Caco-2 (cell line): ENCODE results near the gene PFDN5. TPM values are rescaled to one million over a fixed set of nuclear protein-coding genes. Genes with fewer than 3 reads are reported as not detected.

ENCODE experiments used
- BruUV-seq: library from RNA; stranded (reverse); fragments of 400-500 nt; replicated peaks from 2 replicates; lab custom pipeline; 2021; lab: Mats Ljungman, UMichigan
- CTCF ChIA-PET: fragments of 300-600 bp; sonication (Branson Sonifier 250); formaldehyde crosslinking; loops from one replicate; lab custom pipeline; 2022; ENCODE audit warnings: antibody characterized with exemption; lab: Charles Lee
- POLR2A ChIA-PET: fragments of 300-600 bp; sonication (Branson Sonifier 250); formaldehyde crosslinking; loops from one replicate; lab custom pipeline; 2022; ENCODE audit warnings: antibody characterized with exemption; lab: Charles Lee
- DNase-seq, 2 experiments: peaks; one replicate each; pipeline versions ENCODE4 v3.0.0 to v3.0.0-alpha.2; 2020 to 2022
- H3K27me3 ChIP-seq: replicated peaks from 2 replicates; pipeline ENCODE4 v1.6.0; 2011; ENCODE audit warnings: low read length; ENCODE audit not compliant: control insufficient read depth, insufficient read depth
- H3K36me3 ChIP-seq: 2 replicates; pipeline ENCODE4 v1.5.1; 2011; ENCODE audit warnings: low read length; ENCODE audit not compliant: control insufficient read depth, insufficient read depth
- H3K4me1 ChIP-seq: fragments of 250-450 bp; sonication (Bioruptor Pico); 2 replicates; pipeline ENCODE4 v1.5.1; 2020; ENCODE audit warnings: mild to moderate bottlenecking
- H3K4me3 ChIP-seq: 2 replicates; pipeline ENCODE4 v1.5.1; 2011; ENCODE audit warnings: low read depth, mild to moderate bottlenecking, control low read depth, low read length
- H3K9me3 ChIP-seq: fragments of 250-450 bp; sonication (Bioruptor Pico); 2 replicates; pipeline ENCODE4 v1.5.1; 2020; ENCODE audit warnings: mild to moderate bottlenecking, moderate library complexity
- H3K27ac Mint-ChIP-seq: one replicate; pipeline ENCODE4 v1.8.0; 2022; ENCODE audit warnings: mixed read lengths; ENCODE audit not compliant: unreplicated experiment
- H3K27me3 Mint-ChIP-seq: one replicate; pipeline ENCODE4 v1.8.0; 2022; ENCODE audit warnings: mixed read lengths; ENCODE audit not compliant: insufficient read depth, unreplicated experiment
- H3K36me3 Mint-ChIP-seq: one replicate; pipeline ENCODE4 v1.8.0; 2022; ENCODE audit warnings: mild to moderate bottlenecking, mixed read lengths; ENCODE audit not compliant: insufficient read depth, unreplicated experiment
- H3K4me1 Mint-ChIP-seq: one replicate; pipeline ENCODE4 v1.8.0; 2022; ENCODE audit warnings: low read depth, mixed read lengths; ENCODE audit not compliant: unreplicated experiment
- H3K4me3 Mint-ChIP-seq: one replicate; pipeline ENCODE4 v1.8.0; 2022; ENCODE audit warnings: mild to moderate bottlenecking, moderate library complexity, mixed read lengths; ENCODE audit not compliant: unreplicated experiment
- H3K9me3 Mint-ChIP-seq: one replicate; pipeline ENCODE4 v1.8.0; 2022; ENCODE audit warnings: mixed read lengths; ENCODE audit not compliant: unreplicated experiment
- CTCF ChIP-seq, 2 experiments: fragments of 200-600 bp in 1 of 2; IDR thresholded peaks; 1 replicate in 1 of 2; 2 replicates in 1 of 2; pipeline versions ENCODE4 v1.5.1 to v1.8.0; 2011 to 2022; ENCODE audit warnings: antibody characterized with exemption in 1 of 2, control low read depth in 1 of 2, inconsistent platforms in 1 of 2, low read depth in 1 of 2, low read length in 1 of 2, mild to moderate bottlenecking in 1 of 2, moderate library complexity in 1 of 2; ENCODE audit not compliant: insufficient read depth in 1 of 2, severe bottlenecking in 1 of 2, unreplicated experiment in 1 of 2
- intact Hi-C: fragments of 100-400 bp; cut with micrococcal nuclease; formaldehyde crosslinking; loops from one replicate; pipeline ENCODE4 v1.10.0; 2022; ENCODE audit not compliant: unreplicated experiment
- total RNA-seq: library from RNA; stranded (reverse); gene quantifications from 2 replicates; pipeline ENCODE4 v1.2.3, GENCODE V29; 2022

Gene PFDN5
- total RNA-seq, 1 experiment from 2014 or later: 251 TPM

GRCh38 chr12:53302903-53303302 is 7.6 kb downstream of the PFDN5 start:
- BruUV-seq: no TSS peak
- Mint-ChIP-seq H3K27ac (no peak overlapping the region), H3K36me3 (peaks cover 48% of the 10 kb centered on the region), H3K27me3 (no peaks in the 10 kb centered on the region), H3K9me3 (no peaks in the 10 kb centered on the region), H3K4me1 (peaks cover 20% of the 10 kb centered on the region), H3K4me3 (no peak overlapping the region)
- DNase-seq: no peak
- H3K4me1 ChIP-seq: peaks cover 12% of the 10 kb centered on the region
- no peak overlapping the region for H3K4me3 ChIP-seq
- intact Hi-C loops: no loop called here
- H3K36me3 ChIP-seq: no peaks in the 10 kb centered on the region; the same call in none of the 2 replicates
- H3K9me3 ChIP-seq: no peaks in the 10 kb centered on the region
- POLR2A ChIA-PET: interaction anchor here (1.5 kb wide), 1 partner anchor 7 kb away, joined by 3 read pairs; the partner anchor contains the start of gene PFDN5
- TF ChIP-seq CTCF (IDR thresholded peaks at IDR 0.05; ENCODE audit: insufficient read depth in 1 of 2, low read depth in 1 of 2, low read length in 1 of 2, severe bottlenecking in 1 of 2, unreplicated experiment in 1 of 2): no peak
- CTCF ChIA-PET: no interaction called here
- H3K27me3 ChIP-seq: no peaks in the 10 kb centered on the region

GRCh38 chr12:53306826-53307225 is 11.5 kb downstream of the PFDN5 start:
- H3K36me3 Mint-ChIP-seq: peaks cover 30% of the 10 kb centered on the region
- intact Hi-C loops: no loop called here
- H3K9me3 ChIP-seq: no peaks in the 10 kb centered on the region
- no peaks in the 10 kb centered on the region for H3K4me1 ChIP-seq
- no TSS peak for BruUV-seq
- DNase-seq: no peak
- peaks cover 8% of the 10 kb centered on the region for H3K4me1 Mint-ChIP-seq
- no peak overlapping the region for H3K4me3 Mint-ChIP-seq
- H3K27me3 ChIP-seq: no peaks in the 10 kb centered on the region
- no peaks in the 10 kb centered on the region for H3K9me3 Mint-ChIP-seq
- POLR2A ChIA-PET: no interaction called here
- H3K4me3 ChIP-seq: no peak overlapping the region
- H3K27ac Mint-ChIP-seq: no peak overlapping the region
- TF ChIP-seq CTCF (IDR thresholded peaks at IDR 0.05; ENCODE audit: insufficient read depth in 1 of 2, low read depth in 1 of 2, low read length in 1 of 2, severe bottlenecking in 1 of 2, unreplicated experiment in 1 of 2): no peak
- H3K36me3 ChIP-seq: no peaks in the 10 kb centered on the region; the same call in none of the 2 replicates
- CTCF ChIA-PET: no interaction called here
- no peaks in the 10 kb centered on the region for H3K27me3 Mint-ChIP-seq

- no peaks in the 10 kb centered on the region for H3K27me3 ChIP-seq
Observed at GRCh38 chr12:53308276-53308675, 12.9 kb downstream of the PFDN5 start.

More at GRCh38 chr12:53308276-53308675, 12.9 kb downstream of the PFDN5 start:
- Mint-ChIP-seq H3K27me3 (no peaks in the 10 kb centered on the region), H3K36me3 (peaks cover 19% of the 10 kb centered on the region), H3K27ac (no peak overlapping the region), H3K9me3 (no peaks in the 10 kb centered on the region), H3K4me3 (no peak overlapping the region), H3K4me1 (no peaks in the 10 kb centered on the region)
- intact Hi-C loops: no loop called here
- Histone ChIP-seq H3K9me3 (no peaks in the 10 kb centered on the region), H3K4me3 (no peak overlapping the region), H3K36me3 (no peaks in the 10 kb centered on the region; the same call in none of the 2 replicates), H3K4me1 (no peaks in the 10 kb centered on the region)
- TF ChIP-seq CTCF (IDR thresholded peaks at IDR 0.05; ENCODE audit: insufficient read depth in 1 of 2, low read depth in 1 of 2, low read length in 1 of 2, severe bottlenecking in 1 of 2, unreplicated experiment in 1 of 2): no peak
- ChIA-PET CTCF (no interaction called here), POLR2A (interaction anchor here (0.6 kb wide), 1 partner anchor 87 kb away, joined by 13 read pairs; no protein-coding TSS in a partner anchor)
- DNase-seq: no peak
- BruUV-seq: no TSS peak
